Liver (tissue), 3 donors: ENCODE measurements around the gene SERBP1.

Experiments
- CTCF ChIP-seq: fragments of 150-350 bp; IDR thresholded peaks from 2 replicates; pipeline ENCODE4 v1.5.1; 2017; ENCODE audit warnings: improper control_type of control experiment, low read depth, low read length; ENCODE audit not compliant: missing input control
- FOXA2 ChIP-seq: IDR thresholded peaks from 2 replicates; pipeline ENCODE4 v1.6.1; 2016; ENCODE audit warnings: antibody characterized with exemption
- REST ChIP-seq: IDR thresholded peaks from 2 replicates; pipeline ENCODE4 v1.6.1; 2016; ENCODE audit warnings: antibody characterized with exemption, mild to moderate bottlenecking
- SP1 ChIP-seq: IDR thresholded peaks from 2 replicates; pipeline ENCODE4 v1.6.1; 2018; ENCODE audit warnings: antibody characterized with exemption, mild to moderate bottlenecking
- TAF1 ChIP-seq: conservative IDR thresholded peaks from 2 replicates; pipeline ENCODE4 v1.6.1; 2016; ENCODE audit warnings: antibody characterized with exemption, mild to moderate bottlenecking
- YY1 ChIP-seq: IDR thresholded peaks from 2 replicates; pipeline ENCODE4 v1.6.1; 2016; ENCODE audit warnings: antibody characterized with exemption, mild to moderate bottlenecking
- donor health status: healthy.
- donor health status: healthy.

GRCh38 chr1:67394548-67394947, 35.7 kb downstream of the SERBP1 start:
- no peak for TF ChIP-seq CTCF
- no peak for TF ChIP-seq TAF1
- no peak for TF ChIP-seq FOXA2
- no peak for TF ChIP-seq SP1
- TF ChIP-seq YY1, result no peak
- TF ChIP-seq REST, result no peak
